Hepatocyte (in vitro differentiated cells): ENCODE data around the gene TRIM46.

Experiments used
- CTCF ChIP-seq: fragments of 200-600 bp; sonication (generic); IDR thresholded peaks from 2 replicates; pipeline ENCODE4 v1.5.1; 2016; ENCODE audit warnings: antibody characterized with exemption, mild to moderate bottlenecking; ENCODE audit not compliant: poor library complexity
- EZH2phosphoT487 ChIP-seq: fragments of 200-600 bp; sonication (generic); IDR thresholded peaks from one replicate; pipeline ENCODE4 v1.6.1; 2018; ENCODE audit warnings: antibody characterized with exemption, mild to moderate bottlenecking, low read depth, moderate library complexity; ENCODE audit not compliant: unreplicated experiment, severe bottlenecking

- TF ChIP-seq EZH2phosphoT487 (no peak), CTCF (no peak)
Observed at GRCh38 chr1:155137154-155137949, 36.3 kb upstream of the TRIM46 start.
